MM.1S (cell line): Measurements from ENCODE around the gene GABBR1.

Experiments
- CTCF ChIP-seq: fragments of 300-600 bp; sonication (generic); IDR thresholded peaks from 2 replicates; pipeline ENCODE4 v1.5.1; 2016; ENCODE audit warnings: antibody characterized with exemption, low read length, mixed read lengths
- EZH2 ChIP-seq: fragments of 300-600 bp; sonication (generic); optimal IDR thresholded peaks from 2 replicates; pipeline ENCODE3; 2017; ENCODE audit warnings: low read depth, mild to moderate bottlenecking, antibody characterized with exemption, low read length, mixed read lengths
- EZH2phosphoT487 ChIP-seq: fragments of 300-600 bp; sonication (generic); IDR thresholded peaks from 2 replicates; pipeline ENCODE4 v1.6.1; 2018; ENCODE audit warnings: antibody characterized with exemption, low read length

- TF ChIP-seq CTCF (peak; percentile 86), EZH2phosphoT487 (no peak), EZH2 (no peak)
Measured at GRCh38 chr6:29649701-29650673, 17.0 kb upstream of the GABBR1 start.
